K562 (cell line): ENCODE data around the gene RUSC2. TPM values are rescaled to one million over a fixed set of nuclear protein-coding genes. Genes with fewer than 3 reads are reported as not detected.

Experiments used
- ATF1 ChIP-seq, 2 experiments: fragments of 450-650 bp in 1 of 2; IDR thresholded peaks; 2 replicates each; pipeline ENCODE4 v1.6.1; 2016; ENCODE audit warnings: missing compliant biosample characterization in 1 of 2, missing genetic modification characterization in 1 of 2
- GABPA ChIP-seq: fragments of 200-800 bp; sonication (Bioruptor generic); conservative IDR thresholded peaks from 2 replicates; pipeline ENCODE4 v1.6.1; 2016; ENCODE audit warnings: low read depth, missing genetic modification characterization, missing compliant biosample characterization
- GABPB1 ChIP-seq: sonication (generic); formaldehyde crosslinking; IDR thresholded peaks from 2 replicates; pipeline ENCODE4 v1.8.0; 2022; ENCODE audit warnings: mild to moderate bottlenecking, missing genetic modification reagents
- PHF20 ChIP-seq: fragments of 450-650 bp; IDR thresholded peaks from 2 replicates; pipeline ENCODE4 v1.6.1; 2018; ENCODE audit not compliant: partially characterized antibody
- RBM39 ChIP-seq: fragments of 200-400 bp; formaldehyde crosslinking; optimal IDR thresholded peaks from 2 replicates; pipeline ENCODE3; 2018; ENCODE audit warnings: low read depth, low read length
- XRCC3 ChIP-seq: fragments of 450-650 bp; IDR thresholded peaks from 2 replicates; pipeline ENCODE4 v1.6.1; 2017; ENCODE audit warnings: mild to moderate bottlenecking, moderate library complexity
- ZFX ChIP-seq: sonication (generic); formaldehyde crosslinking; IDR thresholded peaks from 2 replicates; pipeline ENCODE4 v1.8.0; 2022; ENCODE audit warnings: mild to moderate bottlenecking, missing genetic modification reagents, moderate library complexity
- ZNF511 ChIP-seq: sonication (generic); formaldehyde crosslinking; IDR thresholded peaks from 2 replicates; pipeline ENCODE4 v1.8.0; 2022; ENCODE audit warnings: mild to moderate bottlenecking, missing genetic modification reagents
- ZNF512 ChIP-seq: IDR thresholded peaks from 2 replicates; pipeline ENCODE4 v1.6.1; 2016; ENCODE audit warnings: missing genetic modification characterization, missing compliant biosample characterization
- polyA plus RNA-seq, 8 experiments: library from polyadenylated mRNA; depleted of rRNA in 4 of 8; stranded (reverse) in 5 of 8; unstranded in 3 of 8; fragments of >200 nt; fragmentation: Nextera tagmentation in 2 of 8; fragmentation: Illumina TruSeq in 1 of 8; extraction: Ambion mirVana in 2 of 8; extraction: Trizol in 1 of 8; gene quantifications; 2 replicates each; pipeline versions ENCODE4 v1.2.1 to v1.2.3, GENCODE V29; 2011 to 2014; ENCODE audit warnings: inconsistent platforms in 1 of 8, missing spikeins in 1 of 8
- total RNA-seq, 7 experiments: library from RNA; depleted of rRNA in 6 of 7; stranded (reverse); fragments of >200 nt in 6 of 7; fragmentation: Illumina TruSeq in 2 of 7; extraction: Trizol in 2 of 7; gene quantifications; 2 replicates each; pipeline versions ENCODE4 v1.2.1 to v1.2.3, GENCODE V29; 2011 to 2021; ENCODE audit warnings: low replicate concordance in 1 of 7

RUSC2 gene
- total and polyA plus RNA-seq, 9 of the 15 experiments (the other 6 are each of a cell fraction or from before 2014, with no cell fraction given): 0.08 to 12.8 (median 3.1) TPM

GRCh38 chr9:35490155-35490909 lies 421 bp downstream of the RUSC2 start (continued):
- TF ChIP-seq ZNF512 (tag) (no peak), GABPB1 (CRISPR knock-in tag) (peak; percentile 1; the same call in 1 of the 2 replicates), GABPA (tag) (no peak), ATF1 (CRISPR knock-in tag; IDR thresholded peaks at IDR 0.05) (no peak), ATF1 (tag; IDR thresholded peaks at IDR 0.05) (0 out of 2 replicates have a peak, but pooled peaks have one; percentile 17), RBM39 (no peak), PHF20 (no peak), ZNF511 (CRISPR knock-in tag) (0 out of 2 replicates have a peak, but pooled peaks have one; percentile 41), XRCC3 (no peak), ZFX (CRISPR knock-in tag) (peak; percentile 37; the same call in 1 of the 2 replicates)
